ENCODE results near the gene SULT4A1.

SULT4A1 gene

GRCh38 chr22:43821606-43822425 lies 40.5 kb downstream of the SULT4A1 start:
- H3K4me1 ChIP-seq: no peaks in the 10 kb centered on the region
- no peaks in the 10 kb centered on the region for H3K9me3 ChIP-seq (ENCODE audit: control insufficient read depth, low read length)
- no peak overlapping the region for H3K4me3 ChIP-seq (ENCODE audit: low read depth, low read length)
- H3K79me2 ChIP-seq: no peaks in the 10 kb centered on the region
- H3K9ac ChIP-seq: no peak overlapping the region
- H3K4me2 ChIP-seq (ENCODE audit: low read length): no peak overlapping the region
- no peak for TF ChIP-seq CTCF (IDR thresholded peaks at IDR 0.05)
- no peaks in the 10 kb centered on the region for H3K27me3 ChIP-seq (ENCODE audit: control insufficient read depth, insufficient read depth, low read length)
- no peak overlapping the region for H3K27ac ChIP-seq
- H3K36me3 ChIP-seq (ENCODE audit: control insufficient read depth, insufficient read depth, low read length): no peaks in the 10 kb centered on the region
- H2AFZ ChIP-seq: no peak overlapping the region

DNA sequence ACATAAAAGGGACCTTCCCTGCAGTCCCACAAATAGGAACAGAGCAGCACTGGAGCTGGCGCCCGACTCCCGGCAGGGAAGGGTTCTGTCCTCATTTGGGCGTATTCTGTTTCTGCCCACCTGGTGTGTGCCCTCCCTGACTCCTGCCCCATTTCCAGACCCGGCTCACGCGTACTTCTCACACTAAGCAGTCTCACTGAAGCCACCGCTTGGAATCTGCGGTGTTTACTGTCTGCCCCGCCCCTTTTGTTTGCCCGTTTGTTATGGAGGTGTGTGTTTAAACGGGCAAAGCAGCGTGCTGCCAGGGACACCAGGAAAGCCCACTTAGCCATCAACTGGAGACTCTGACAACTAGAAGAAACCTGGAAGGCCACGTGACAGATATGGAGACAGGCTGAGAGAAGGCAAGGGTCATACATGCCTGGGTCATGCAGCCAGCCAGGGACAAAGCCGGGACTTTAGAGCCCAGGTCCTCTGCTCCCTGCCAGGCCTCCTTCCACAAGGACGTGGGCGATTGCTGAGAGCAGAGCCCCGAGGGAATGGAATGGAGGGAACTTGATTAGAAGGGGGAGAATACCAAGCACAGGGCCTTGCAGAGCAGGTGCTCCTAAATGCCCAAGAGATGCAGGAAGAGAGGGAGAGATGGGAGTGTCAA lies 41.5 kb downstream of the SULT4A1 start:
- Histone ChIP-seq H3K27ac (no peak overlapping the region), H3K36me3 (ENCODE audit: control insufficient read depth, insufficient read depth, low read length) (no peaks in the 10 kb centered on the region), H3K4me3 (ENCODE audit: low read depth, low read length) (no peak overlapping the region), H3K4me1 (no peaks in the 10 kb centered on the region), H3K27me3 (ENCODE audit: control insufficient read depth, insufficient read depth, low read length) (no peaks in the 10 kb centered on the region), H3K79me2 (no peaks in the 10 kb centered on the region), H3K9ac (no peak overlapping the region), H2AFZ (no peak overlapping the region), H3K9me3 (ENCODE audit: control insufficient read depth, low read length) (no peaks in the 10 kb centered on the region), H3K4me2 (ENCODE audit: low read length) (no peak overlapping the region)
- TF ChIP-seq CTCF (IDR thresholded peaks at IDR 0.05): no peak

GRCh38 chr22:43819931-43820640 lies 42.2 kb downstream of the SULT4A1 start:
- no peaks in the 10 kb centered on the region for H3K4me1 ChIP-seq
- no peak overlapping the region for H2AFZ ChIP-seq
- no peaks in the 10 kb centered on the region for H3K9me3 ChIP-seq (ENCODE audit: control insufficient read depth, low read length)
- no peaks in the 10 kb centered on the region for H3K27me3 ChIP-seq (ENCODE audit: control insufficient read depth, insufficient read depth, low read length)
- no peaks in the 10 kb centered on the region for H3K36me3 ChIP-seq (ENCODE audit: control insufficient read depth, insufficient read depth, low read length)
- H3K4me2 ChIP-seq (ENCODE audit: low read length): no peak overlapping the region
- no peak for TF ChIP-seq CTCF (IDR thresholded peaks at IDR 0.05)
- no peak overlapping the region for H3K9ac ChIP-seq
- H3K79me2 ChIP-seq: no peaks in the 10 kb centered on the region
- H3K4me3 ChIP-seq (ENCODE audit: low read depth, low read length): no peak overlapping the region
- no peak overlapping the region for H3K27ac ChIP-seq

DNA sequence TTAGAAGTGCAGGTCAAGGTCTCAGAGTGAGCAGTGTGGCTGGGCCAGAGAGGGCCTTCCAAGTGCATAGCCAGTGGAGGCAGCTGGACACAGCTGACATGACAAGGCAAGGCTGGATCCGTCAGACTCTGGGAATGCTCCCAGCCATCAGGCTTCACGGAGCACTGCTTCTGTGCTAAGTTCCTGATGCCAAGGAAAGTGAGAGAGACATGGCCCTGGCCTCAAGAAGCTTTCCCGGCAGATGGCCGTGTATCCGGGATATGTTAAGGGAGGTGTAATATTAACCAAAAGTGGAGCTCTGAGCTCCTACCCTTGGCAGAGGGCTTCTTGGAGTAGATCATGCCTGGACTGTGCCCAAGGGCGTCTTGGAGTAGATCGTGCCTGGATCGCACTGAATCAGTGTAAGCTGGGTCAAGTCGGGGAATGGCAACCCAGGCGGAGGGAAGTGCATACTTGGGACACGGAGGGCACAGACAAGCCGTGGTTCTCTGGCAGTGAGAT lies 42.8 kb downstream of the SULT4A1 start:
- H3K9ac ChIP-seq: no peak overlapping the region
- H3K79me2 ChIP-seq: no peaks in the 10 kb centered on the region
- no peaks in the 10 kb centered on the region for H3K36me3 ChIP-seq (ENCODE audit: control insufficient read depth, insufficient read depth, low read length)
- no peak overlapping the region for H3K27ac ChIP-seq
- H3K27me3 ChIP-seq (ENCODE audit: control insufficient read depth, insufficient read depth, low read length): no peaks in the 10 kb centered on the region
- H2AFZ ChIP-seq: no peak overlapping the region
- TF ChIP-seq CTCF (IDR thresholded peaks at IDR 0.05): no peak
- H3K4me3 ChIP-seq (ENCODE audit: low read depth, low read length): no peak overlapping the region
- no peaks in the 10 kb centered on the region for H3K9me3 ChIP-seq (ENCODE audit: control insufficient read depth, low read length)
- no peak overlapping the region for H3K4me2 ChIP-seq (ENCODE audit: low read length)
- no peaks in the 10 kb centered on the region for H3K4me1 ChIP-seq
